HG03060 (cell line): ENCODE measurements around the gene PRCP.

Experiments used
- ATAC-seq: cut with Tn5 transposase; IDR thresholded peaks from one replicate; pipeline ENCODE4 v1.9.1; 2021; ENCODE audit warnings: low read depth, moderate number of reproducible peaks; ENCODE audit not compliant: unreplicated experiment

The PRCP gene

DNA sequence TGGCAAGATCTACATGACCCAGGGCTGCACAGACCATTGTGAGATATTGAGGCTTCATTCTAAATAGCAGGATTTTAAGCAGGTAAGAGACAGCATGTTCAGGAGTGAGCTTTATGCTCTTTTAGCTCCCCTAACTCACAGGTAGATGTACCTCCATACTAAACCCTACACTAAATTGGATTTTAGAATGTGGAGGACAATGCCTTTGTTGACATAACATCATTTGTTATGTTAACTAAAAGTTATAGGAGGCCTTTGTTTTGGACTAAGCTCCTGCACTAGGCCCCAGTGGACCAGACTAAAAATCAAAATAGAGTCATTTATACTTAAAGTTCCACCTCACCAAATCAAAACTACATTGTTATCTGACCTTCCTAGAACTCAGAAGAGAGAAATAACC lies 8.1 kb upstream of the PRCP start:
- ATAC-seq: no peak

DNA sequence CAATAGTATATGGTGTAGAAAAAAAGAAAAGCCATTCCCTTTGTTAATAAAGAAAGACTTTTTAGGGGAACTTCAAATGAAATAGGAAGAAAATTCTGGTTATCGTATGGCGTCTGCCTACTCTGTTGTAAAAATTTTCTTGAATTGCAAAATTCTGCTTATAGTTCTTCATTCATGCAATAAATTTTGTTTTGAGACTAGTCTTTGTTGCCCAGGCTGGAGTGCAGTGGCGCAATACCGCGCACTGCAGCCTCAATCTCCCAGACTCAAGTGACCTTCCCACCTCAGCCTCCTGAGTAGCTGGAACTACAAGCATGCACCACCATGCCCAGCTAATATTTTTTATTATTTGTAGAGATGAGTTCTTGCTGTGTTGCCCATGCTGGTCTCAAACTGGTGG lies 7.1 kb upstream of the PRCP start:
- ATAC-seq: no peak

DNA sequence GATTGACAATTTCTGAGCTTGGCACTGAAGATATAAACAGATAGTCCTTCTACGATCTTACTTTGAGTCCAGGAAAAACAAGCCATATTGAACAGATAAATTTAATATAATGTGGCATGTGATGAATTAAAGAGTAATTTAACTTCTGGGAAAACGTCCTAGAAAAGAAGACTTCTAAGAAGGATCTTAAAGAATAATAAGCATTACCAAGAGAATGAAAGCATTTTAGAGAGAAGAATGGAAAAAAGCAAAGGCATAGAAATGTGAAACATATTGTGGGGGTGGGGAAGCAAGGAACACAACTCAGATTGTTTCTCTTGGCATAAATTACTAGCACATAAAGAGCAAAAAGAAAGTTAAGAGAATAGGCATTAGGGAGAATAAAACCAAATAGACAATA lies 6.7 kb upstream of the PRCP start:
- no peak for ATAC-seq

- ATAC-seq: no peak
Observed at GRCh38 chr11:82906236-82906635, 6.0 kb upstream of the PRCP start.

GRCh38 chr11:82903843-82904586 lies 3.8 kb upstream of the PRCP start:
- no peak for ATAC-seq

DNA sequence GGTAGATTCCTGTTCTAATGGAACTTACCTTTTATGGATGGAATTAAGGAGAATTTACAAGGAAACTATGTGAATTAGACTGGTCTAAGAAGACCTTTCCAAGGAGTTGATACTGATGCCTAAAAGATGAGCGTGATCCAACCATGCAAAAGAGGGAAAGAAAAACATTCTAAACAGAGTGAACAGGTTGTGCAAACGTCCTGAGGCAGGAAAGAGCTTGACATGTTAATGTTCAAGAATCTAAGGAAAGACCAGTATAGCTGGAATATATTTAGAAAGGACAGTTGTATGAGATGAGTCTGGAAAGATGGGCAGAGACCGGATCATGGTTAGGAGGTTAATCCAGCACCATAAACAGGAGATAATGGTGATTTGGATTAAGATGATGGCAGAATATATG lies 2.6 kb upstream of the PRCP start:
- no peak for ATAC-seq

GRCh38 chr11:82901922-82902485 lies 1.8 kb upstream of the PRCP start:
- no peak for ATAC-seq

GRCh38 chr11:82901165-82901921 lies 1.1 kb upstream of the PRCP start, which contains the start of gene DDIAS:
TSS of gene DDIAS (plus strand) at chr11:82901736. CDS start at chr11:82914739, 13,003 bp downstream.
- ATAC-seq: peak; percentile 66

DNA sequence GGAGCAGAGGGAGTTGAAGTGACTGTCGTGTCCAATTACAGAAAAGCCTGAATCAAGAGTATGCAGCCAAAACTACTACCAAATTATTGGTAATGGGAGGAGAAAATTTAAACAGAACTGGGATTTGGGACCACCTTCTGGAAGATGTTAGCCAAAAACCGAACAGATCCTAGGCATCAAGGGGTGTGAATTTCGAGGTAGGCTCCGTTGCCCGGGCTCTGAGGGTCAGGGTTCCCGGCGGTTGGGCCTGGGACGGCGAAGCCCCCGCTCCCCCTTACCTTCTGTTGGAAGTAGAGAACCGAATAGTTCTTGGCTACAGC lies 313 bp downstream of the PRCP start:
- ATAC-seq: no peak

DNA sequence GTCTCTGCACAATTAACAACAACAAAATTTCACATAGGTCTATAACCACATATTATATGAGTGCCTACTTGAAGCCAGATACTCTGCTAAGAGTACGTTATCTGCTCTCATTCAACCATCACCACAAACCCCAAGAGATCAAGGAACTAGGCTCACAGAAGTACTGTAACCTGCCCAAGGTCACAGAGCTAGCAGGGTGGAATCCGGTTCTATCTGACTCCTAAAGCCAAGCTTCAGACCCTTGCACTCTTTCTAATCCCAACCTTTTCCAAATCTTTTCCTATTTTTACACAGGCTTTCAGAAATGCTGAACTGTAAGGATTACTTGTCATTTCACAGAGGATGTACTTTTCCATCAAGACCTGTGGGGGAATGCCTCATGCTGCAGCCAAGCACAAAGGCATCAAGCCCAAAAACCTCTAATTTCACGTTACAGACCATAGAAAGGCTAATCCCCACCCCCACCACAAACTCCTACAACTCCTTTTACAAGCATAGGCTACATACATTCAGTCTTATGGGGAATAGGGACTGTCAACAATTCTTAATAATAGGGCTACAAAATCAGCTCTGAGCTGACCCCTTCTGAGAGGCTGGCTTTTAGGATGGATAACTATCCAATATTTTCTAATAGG lies 927 bp downstream of the PRCP start:
- no peak for ATAC-seq

GRCh38 chr11:82898241-82898640 lies 2.0 kb downstream of the PRCP start:
- no peak for ATAC-seq

DNA sequence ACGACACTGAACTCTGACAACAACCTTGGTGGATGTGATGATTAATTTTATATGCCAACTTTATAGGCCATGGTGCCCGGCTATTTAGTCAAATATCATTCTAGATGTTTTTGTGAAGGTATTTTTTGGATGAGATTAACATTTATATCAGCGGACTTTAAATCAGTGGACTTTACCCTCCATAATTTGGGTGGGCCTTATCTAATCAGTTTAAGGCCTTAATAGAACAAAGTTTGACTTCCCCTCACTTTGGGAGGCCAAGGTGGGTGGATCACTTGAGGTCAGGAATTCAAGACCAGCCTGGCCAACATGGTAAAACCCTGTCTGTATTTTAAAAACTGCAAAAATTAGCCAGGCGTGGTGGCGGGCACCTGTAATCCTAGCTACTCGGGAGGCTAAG lies 4.0 kb downstream of the PRCP start:
- ATAC-seq: no peak

GRCh38 chr11:82895437-82896091 lies 4.7 kb downstream of the PRCP start:
- peak; percentile 31 for ATAC-seq

- no peak for ATAC-seq
Observed at GRCh38 chr11:82892611-82893169, 7.5 kb downstream of the PRCP start.

DNA sequence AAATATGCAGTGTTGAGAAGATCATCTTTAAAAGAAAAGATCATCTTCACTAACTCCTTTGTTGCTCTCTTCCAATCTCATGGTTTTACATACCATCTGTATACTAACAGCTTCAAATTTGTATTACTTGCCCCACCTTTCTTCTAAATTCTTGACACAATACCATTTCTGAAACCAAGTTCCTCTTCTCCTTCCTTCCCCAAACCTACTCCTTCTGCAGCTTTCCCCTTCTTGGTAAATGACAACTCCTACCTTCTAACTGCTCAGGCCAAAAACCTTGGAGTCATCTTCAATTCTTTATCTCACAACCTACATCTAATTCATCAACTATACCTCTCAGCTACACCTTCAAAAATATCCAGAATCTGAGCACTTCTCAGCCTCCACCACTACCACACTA lies 9.3 kb downstream of the PRCP start:
- no peak for ATAC-seq

DNA sequence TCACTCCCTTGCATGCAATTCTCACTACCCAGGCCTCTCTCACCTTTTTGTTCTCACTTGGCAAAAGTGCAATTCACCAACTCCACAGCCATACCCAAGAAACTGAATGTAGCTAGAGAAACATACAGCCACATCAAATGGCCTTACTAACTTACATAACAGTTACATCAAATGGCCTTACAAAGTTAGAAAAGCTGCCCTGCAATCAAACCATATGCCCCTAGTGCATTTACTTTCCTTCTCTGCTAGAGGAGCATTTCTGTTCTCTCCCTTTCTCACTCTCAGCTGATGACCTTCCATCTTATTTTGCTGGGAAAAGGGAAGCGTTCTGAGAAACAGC lies 10.3 kb downstream of the PRCP start:
- no peak for ATAC-seq

- ATAC-seq: no peak
Observed at GRCh38 chr11:82889133-82890001, 10.9 kb downstream of the PRCP start.

- ATAC-seq: no peak
Observed at GRCh38 chr11:82883853-82884252, 16.4 kb downstream of the PRCP start.

GRCh38 chr11:82874646-82875523 lies 25.3 kb downstream of the PRCP start:
- ATAC-seq: no peak
